ENCODE measurements around the gene AGER.
"Not testable (repeated sequence)": the region's sequence is repeated elsewhere in the genome, so short reads cannot be mapped to it uniquely, and the experiment has no call there.

The AGER gene

DNA sequence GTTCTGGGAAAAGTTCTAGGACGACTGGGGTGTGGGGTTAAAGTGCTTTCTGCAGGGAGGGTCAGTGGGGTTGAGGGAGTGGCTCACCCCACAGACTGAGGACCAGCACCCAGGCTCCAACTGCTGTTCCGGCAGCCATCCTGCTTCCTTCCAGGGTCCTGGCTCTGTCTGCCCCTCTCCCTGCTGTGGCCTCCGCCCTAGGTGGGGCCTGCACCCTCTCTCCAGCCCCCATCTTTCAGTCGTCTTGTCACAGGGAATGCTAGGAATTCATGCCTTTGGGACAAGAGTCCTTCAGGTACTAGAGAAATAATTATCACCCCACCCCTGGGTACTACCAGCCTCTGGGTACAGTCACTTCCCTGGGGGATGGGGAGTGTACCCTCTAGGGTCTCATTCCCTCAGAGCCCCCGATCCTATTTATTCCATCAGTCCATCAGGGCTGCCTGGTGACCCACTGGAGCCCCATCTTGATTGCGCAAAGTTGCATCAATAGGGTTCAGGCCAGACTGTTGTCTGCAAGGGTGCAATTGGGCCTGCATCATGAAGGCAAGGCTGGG lies at the start of gene AGER:
TSS of gene AGER (minus strand) at position 170 of the 557 bp plus-strand sequence. CDS start at position 139, 31 bp downstream.
- DNase-seq (ENCODE audit: low read depth in 2 of 2), result no peak

DNA sequence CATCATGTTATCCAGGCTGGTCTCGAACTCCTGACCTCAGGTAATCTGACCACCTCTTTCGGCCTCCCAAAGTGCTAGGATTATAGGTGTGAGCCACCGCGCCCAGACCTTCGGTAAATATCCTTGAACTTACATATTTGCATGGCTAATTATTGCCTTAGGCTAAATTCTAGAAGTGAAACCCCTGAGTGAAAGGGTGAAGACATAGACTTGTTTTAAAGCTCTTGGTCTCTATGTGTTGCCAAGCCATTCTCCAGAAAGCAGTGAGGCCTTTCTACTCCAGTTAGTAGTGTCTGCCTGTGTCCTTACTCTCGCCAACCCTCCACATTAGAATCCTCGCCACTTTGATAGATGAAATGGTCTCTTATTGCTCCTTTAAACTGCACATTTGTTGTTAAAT lies 42.4 kb upstream of the AGER start:
- DNase-seq (ENCODE audit: low read depth in 2 of 2), result no peak

DNA sequence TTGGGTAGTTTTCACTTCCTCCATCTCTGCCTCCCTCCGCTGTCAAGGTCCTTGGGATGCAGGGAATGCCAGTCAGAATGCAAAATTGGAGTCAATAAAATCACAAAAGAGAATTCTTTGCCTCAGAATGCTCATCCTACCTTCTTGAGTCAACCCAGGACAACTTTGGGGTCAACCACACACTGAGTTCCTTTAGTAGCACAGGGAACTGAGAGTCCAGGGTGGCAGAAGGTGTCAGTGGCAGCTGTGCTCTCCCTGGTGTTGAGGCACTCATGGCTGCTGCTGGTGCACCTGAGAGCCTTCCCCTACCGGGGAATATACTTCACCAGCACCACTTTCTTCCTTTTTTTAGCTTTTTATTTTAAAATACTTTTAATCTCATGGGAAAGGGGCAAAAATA lies 40.6 kb upstream of the AGER start:
- DNase-seq (ENCODE audit: low read depth in 2 of 2), result no peak

DNA sequence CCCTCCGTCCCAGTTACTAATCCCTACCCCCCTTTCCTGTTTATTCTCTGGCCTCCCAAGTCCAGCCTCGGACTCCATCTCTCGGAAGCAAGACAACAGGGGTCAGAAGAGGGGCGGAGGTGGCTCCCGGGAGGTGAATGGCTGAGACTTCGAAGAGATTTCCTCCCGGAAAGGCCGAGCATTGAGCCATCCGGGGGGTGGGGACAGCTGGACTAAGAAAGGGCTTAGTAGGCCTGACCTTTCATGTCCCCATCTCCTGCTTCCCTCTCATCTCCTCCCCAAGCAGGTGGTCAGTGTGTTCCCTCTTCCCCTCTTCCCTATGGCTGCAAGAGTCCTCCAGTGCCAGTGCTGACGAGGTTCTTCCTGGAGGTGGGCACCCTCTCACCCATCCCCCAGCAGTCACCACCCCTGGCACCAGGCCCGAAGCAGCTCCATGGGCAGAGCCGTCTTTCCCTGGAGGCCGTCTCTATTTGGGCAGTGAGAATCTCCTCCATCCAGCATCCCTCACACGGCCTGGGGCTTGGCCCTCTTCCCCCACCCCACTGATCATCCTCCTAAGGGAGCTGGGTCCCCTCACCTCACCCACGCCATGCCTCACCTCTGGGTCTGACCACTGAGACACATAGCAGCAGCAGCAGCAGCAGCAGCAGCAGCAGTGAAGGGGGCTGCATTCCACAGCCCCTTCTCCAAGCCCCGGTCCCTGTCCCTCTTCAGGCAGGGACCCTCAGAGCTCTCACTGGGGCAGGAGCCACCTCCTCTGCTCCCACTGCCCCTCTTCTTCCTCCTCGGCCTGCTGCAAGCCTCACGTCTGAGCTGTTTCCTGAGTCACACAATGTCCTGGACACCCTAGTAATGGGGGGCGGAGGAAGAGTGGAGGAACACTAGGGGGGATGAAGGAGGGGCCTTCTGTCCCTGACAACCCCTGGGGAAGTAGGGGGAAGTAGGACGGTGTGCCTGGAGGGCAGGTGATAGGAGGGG lies 39.5 kb upstream of the AGER start, which contains the start of gene NOTCH4:
TSS of gene NOTCH4 (minus strand) at position 810 of the 978 bp plus-strand sequence. CDS start at position 671, 139 bp downstream.
- no peak for DNase-seq (ENCODE audit: low read depth in 2 of 2)

DNA sequence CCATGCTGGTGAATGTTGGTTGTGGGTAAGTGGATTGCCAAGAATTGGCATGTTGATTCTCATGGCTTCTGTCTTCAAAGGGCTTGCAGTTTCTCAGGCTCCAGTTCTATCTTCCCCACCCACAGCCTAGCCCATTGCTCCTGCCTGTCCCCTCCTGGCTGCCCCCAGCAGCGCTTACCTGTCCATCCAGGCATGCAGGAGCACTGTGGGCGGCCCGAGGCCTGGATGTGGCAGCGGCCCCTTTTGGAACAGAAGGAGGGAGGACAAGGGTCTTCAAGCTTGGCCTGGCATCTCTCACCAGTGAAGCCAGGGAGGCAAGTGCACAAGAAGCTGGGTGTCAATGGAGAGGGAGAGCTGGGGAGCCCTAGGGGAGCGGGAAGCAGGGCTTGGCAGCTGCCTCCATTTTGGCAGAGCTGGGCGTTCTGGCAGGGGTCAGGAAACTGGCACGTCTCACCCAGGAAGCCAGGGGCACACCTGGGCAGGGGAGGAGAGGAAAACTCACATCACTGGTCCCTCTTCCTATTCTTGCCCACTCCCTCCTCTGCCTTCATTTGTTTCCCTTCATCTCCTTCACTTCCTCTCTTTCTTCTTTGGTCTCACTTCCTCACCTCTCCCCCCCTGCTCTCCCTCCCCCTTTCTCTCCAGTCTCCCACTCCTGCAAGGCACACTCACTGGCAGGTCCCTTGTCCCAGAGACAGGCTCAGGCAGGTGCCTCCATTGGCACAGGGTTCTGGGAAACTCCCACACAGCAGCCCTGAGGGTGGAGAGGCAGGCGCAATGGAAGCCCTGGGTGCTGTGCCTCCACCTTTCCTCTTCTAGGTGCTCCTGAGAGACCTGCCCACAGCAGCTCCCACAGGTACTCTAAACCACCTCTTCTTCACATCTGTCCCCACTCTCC lies 38.5 kb upstream of the AGER start:
- DNase-seq (ENCODE audit: low read depth in 2 of 2), result no peak

DNA sequence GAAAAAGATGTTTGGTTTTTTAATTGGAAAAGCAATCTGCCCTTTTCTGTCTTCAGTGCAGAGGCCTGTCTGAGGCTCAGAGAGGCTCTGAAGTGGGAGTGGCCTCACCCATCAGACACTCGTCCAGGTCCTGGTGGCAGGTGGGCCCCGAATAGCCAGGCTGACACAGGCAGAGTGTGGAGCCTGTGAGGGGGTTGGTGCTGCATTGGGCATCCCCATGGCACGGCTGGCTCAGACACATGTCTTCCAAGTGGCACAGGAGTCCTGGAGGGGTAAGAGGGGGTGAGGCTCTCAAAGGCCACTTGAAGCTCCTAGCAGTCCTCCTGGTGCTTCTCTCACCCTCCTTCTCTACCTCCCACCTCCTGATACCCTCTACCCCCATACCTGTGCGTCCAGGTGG lies 36.0 kb upstream of the AGER start:
- no peak for DNase-seq (ENCODE audit: low read depth in 2 of 2)

DNA sequence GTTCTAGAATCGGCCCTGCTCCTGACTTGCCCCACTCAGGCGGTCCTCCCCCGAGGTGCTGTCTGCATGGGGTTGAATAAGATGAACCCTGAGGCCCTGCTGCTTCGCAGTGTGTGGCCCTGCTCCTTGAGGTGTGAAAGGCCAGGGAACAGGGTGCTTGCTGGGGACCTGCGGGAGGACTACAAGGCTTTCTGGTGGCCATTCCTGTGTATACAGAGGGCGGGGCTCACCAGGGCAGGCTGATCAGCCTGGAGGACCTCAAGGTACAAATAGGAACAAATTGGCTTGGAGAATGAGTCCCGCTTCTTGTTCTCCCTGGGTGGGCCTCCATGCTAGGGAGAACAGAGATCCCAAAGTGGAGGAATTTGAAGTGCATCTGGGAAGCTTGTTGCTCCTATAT lies 34.1 kb upstream of the AGER start:
- DNase-seq (ENCODE audit: low read depth in 2 of 2), result no peak

DNA sequence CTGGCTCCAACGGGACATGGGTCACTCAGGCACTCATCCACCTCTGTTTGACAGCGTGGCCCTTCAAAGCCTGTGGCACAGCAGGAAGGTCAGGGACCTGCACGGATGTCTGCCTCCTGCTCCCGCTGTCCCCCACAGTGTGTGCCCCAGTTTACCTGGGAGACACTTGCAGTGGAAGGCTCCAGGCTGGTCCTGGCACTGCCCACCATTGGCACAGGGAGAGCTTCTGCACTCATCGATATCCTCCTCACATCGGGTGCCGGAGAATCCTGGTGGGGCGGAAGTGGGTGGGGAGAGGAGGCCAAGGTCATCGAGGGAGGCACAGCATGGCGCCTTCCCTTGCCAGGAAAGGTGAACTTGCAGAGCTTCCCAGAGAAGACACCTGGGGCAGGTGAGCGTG lies 32.9 kb upstream of the AGER start:
- no peak for DNase-seq (ENCODE audit: low read depth in 2 of 2)

DNA sequence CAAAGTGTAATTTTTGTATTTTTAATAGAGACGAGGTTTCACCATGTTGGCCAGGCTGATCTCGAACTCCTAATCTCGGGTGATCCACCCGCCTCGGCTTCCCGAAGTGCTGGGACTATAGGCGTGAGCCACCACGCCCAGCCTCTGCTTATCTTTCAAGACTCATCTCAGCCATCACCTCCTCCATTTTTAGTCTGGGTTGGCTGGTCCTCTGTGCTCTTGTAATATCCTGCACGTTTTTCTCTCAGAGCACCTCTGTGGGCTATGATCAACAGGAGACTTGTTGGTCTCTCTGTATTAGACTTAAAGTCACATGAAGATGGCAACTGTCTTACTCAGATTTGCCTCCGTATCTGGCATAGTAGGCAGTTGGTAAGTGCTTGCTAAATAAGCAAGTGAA lies 32.2 kb upstream of the AGER start:
- DNase-seq (ENCODE audit: low read depth in 2 of 2), result no peak

DNA sequence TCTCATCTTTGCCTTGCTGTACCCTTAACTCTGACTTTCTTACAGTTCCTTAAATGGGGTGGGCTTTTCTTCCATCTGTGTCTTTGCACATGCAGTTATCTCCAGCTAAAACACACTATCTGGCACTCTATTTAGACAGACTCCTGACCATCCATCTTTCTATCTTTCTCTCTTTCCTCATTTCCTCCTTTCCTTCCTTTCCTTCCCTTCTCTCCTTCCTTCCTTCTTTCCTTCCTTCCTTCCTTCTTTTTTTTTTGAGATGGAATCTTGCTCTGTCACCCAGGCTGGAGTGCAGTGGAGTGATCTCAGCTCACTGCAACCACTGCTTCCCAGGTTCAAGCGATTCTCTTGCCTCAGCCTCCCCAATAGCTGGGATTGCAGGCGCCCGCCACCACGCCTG lies 31.6 kb upstream of the AGER start:
- DNase-seq (ENCODE audit: low read depth in 2 of 2), result no peak

DNA sequence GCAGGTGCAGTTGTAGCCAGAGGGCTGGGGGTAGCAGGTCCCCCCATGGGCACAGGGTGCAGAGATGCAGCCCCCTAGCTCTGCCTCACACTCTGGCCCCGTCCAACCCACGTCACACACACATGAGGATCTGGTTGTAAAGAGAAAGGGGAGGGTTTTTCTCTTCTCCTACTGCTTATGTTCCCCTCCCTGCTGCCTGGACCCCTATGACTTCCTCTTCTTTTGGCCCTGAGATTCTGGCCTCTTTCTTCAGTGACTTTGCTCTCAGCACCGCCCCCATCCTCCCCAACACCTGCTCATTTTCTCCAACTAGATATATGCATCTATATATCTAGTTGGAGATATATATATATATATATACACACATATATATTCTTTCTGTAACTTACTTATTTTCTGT lies 30.1 kb upstream of the AGER start:
- no peak for DNase-seq (ENCODE audit: low read depth in 2 of 2)

DNA sequence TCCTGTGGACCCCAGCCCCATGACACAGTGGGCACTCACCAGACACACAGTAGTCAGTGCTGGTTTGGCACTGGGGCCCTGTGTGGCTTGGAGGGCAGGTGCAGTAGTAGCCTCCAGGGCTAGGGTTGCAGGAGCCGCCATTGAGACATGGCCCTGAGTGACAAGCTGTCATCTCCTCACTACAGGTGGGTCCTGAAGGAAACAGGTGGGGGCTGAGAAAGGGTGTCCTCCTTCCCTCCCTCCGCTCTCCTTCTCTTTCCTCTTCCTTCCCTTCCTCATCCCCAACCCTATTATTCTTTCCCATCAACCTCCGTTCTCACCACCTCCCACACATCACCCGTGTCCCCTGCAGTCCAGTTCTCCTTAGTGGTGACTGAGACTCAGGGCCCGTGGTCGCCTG lies 29.6 kb upstream of the AGER start:
- no peak for DNase-seq (ENCODE audit: low read depth in 2 of 2)

DNA sequence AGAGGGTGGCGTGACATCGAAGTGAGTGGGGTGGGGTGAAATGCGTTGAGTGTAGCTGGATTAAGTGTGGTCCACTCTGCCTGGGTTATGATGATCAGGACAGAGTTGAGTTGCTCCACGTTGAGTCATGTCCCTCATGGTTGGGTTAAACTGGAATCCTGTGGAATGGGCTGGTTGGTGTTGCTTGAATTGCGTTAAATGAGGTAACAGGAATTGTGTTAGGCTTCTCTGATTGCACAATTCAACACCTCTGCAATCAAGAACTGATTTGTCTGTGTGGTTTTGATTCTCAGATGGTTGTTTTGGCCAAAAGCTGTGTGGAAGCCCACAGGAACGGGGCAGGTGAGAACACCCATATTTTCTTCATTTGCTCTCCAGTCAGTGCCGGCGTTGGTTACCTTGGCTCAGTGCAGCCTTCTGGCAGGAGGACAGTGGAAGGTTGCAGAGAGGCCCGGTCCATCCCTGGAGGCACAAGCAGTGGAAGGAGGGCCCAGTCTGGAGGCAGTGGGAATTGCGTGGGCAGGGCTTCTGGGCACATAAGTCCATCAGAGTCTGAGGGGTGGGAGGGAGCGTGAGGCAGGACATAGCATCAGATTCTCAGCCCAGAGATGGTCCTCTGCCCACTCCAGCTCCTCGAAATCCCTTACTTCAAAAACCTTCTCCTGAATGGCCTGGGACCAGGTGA lies 28.2 kb upstream of the AGER start:
- DNase-seq (ENCODE audit: low read depth in 2 of 2), result no peak

DNA sequence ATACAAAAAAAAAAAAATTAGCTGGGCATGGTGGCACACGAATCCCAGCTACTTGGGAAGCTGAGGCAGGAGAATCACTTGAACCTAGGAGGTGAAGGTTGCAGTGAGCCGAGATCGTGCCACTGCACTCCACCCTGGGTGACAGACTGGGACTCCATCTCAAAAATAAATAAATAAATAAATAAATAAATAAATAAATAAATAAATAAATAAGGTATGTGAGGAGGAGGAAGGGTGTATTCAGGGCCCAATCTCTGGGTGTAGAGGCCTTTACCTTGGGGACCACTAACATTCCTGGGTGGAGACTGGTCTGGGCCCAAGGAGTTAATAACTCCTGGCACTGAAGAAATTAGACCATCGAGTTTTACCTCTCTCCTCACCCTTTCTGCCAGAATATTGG lies 27.4 kb upstream of the AGER start:
- DNase-seq (ENCODE audit: low read depth in 2 of 2), result not testable (repeated sequence)

DNA sequence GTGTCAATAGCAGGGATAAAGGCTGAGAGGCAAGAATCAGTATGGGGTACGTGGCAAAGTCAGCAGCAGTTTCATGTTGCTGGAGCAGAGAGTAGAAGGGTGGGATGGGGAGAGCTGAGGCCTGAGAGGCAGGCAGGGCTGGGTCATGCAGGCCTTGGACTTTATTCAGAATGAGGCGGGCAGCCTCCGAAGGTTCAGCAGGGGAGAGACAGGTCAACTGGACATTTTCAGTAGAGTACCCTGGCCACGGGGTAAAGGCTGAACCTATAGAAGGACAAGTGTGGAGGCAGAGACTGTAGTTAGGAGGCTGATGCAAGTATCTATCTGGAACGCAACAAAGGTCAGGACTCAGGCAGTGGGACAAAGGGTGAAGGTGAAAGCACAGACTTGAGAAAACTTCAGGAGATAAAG lies 26.1 kb upstream of the AGER start:
- no peak for DNase-seq (ENCODE audit: low read depth in 2 of 2)

DNA sequence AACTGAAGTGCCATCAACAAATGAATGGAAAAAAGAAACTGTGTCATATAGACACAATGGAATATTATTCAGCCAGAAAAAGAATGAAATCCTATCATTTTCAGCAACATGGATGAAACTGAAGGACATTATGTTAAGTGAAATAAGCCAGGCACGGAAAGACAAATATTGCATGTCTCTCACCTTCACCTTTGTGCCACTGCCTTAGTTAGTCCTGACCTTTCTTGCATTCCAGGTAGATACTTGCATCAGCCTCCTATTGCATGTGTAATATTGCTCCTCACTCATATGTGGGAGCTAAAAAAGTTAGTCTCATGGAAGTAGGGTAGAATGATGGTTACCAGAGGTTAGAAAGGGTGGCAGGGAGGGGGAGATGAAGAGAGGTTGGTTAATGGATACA lies 24.9 kb upstream of the AGER start:
- no peak for DNase-seq (ENCODE audit: low read depth in 2 of 2)

DNA sequence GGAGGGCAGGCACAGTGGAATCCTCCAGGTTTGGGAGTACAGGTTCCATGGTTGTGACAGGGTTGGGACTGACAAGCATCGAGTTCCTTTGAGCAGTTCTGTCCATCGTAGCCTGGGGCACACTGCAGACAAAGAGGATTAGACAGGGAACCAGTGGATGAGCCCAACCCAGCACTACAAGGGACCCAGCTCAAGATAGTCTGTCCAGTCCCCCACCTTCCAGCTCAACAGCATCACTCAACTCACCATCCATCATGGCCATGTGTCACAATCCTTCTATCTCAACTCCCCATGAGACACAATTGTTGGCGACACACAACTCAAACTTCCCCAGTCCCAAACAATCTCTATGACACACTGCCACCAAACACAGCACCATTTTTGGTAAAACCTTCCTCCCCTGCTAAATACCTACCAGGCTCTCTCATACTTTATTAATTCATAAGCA lies 20.2 kb upstream of the AGER start:
- DNase-seq (ENCODE audit: low read depth in 2 of 2), result no peak

DNA sequence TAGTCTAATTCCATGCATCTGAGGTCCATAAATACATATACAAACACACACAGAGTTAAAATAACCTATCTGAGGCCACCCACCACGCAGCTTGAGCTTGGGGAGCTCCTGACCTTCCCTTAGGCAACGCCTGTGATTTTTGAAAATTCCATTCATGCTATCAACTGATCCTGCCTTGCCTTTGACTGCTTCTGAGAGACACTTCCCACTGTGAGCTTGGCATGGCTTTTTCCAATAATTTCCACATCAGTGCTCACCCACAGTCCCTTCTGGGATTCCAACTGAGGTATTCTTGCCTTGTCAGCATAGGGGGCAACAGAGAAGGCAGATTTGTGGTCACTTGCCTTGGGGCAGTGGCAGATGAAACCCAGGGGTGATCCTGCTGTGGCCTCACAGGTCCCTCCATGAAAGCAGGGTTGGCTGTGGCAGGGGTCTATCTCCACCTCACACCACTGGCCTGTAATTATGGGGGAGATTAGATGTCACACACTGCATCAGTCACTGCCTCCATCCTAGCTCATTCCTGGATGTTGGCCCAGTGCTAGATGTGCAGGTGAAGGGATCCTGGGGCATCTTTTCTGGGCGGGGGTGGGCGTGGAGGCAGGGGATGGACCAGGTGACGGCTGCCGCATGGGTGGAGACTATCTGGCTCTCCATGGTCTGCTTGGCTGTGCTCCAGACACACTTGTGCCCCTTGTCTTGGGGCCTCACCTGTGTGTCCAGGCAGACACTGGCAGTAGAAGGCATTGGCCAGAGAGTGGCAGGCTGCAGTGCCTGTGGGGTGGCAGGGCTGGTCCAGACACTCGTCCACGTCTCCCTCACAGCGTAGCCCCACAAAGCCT lies 19.6 kb upstream of the AGER start:
- no peak for DNase-seq (ENCODE audit: low read depth in 2 of 2)

DNA sequence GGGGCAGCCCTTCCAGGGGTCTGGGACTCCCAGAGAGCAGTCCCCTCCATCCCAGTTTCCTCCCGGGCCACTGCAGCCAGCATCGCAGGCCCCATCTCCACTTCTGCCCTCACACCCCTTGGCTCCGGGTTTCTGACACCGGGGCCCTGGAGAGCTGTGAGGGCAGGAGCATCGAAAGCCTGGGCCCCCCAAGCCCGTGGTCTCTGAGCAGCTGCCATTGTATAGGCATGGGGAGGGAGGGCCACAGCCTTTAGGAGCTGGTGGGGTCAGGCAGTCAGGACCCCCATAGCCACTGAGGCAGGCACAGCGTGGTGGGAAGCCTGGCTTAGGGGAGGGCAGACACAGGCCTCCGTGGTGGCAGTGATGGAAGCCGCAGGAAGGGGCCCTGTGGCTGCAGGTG lies 18.1 kb upstream of the AGER start:
- DNase-seq (ENCODE audit: low read depth in 2 of 2), result no peak

DNA sequence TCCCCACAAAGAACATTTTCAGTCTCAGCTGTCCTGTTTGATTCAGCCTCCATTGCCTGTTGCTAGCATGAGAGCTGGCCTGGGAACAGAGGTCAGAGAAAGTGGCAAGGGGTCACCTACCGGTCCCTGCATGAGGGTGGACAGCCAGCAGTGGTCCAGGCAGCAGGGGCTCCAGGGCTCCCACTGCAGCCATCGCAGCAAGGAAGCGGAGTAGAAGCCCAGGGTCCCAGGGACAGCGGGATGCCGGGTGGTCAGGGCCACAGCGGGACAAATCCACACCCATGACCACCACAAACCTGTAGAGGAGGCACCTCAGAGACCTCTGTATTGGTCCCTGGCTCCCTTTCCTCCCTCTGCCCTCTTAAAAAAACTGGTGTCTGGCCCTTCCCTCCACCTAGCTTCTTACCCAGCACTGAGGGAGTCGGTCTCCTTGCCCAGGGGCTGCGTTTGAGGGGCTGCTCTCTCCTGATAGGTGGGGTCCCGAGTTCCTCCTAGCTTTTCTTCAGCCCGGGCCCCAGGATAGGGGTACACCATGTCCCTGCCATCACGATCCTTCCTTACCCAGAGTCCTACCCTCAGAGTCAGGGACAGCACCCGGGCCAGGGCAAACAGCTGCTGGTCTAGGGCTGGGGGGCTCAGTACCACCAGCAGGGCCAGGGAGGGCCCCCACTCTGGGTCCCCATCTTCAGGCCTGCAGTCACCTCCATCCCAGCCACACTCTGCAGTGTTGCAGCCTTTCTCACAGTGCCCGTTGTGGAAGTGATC lies 16.8 kb upstream of the AGER start:
- DNase-seq (ENCODE audit: low read depth in 2 of 2), result no peak

All from stimulated activated CD4-positive, alpha-beta T cell treated with anti-CD3 and anti-CD28 coated beads, Interleukin-1b, Interleukin-23, amount 100 ng/mL, for 1 hour (primary cell).